HG02759 (cell line): ENCODE data around the gene DIPK1A.

Experiments used
- ATAC-seq: cut with Tn5 transposase; IDR thresholded peaks from one replicate; pipeline ENCODE4 v1.9.1; 2021; ENCODE audit warnings: mild to moderate bottlenecking, moderate library complexity; ENCODE audit not compliant: unreplicated experiment

Gene DIPK1A

DNA sequence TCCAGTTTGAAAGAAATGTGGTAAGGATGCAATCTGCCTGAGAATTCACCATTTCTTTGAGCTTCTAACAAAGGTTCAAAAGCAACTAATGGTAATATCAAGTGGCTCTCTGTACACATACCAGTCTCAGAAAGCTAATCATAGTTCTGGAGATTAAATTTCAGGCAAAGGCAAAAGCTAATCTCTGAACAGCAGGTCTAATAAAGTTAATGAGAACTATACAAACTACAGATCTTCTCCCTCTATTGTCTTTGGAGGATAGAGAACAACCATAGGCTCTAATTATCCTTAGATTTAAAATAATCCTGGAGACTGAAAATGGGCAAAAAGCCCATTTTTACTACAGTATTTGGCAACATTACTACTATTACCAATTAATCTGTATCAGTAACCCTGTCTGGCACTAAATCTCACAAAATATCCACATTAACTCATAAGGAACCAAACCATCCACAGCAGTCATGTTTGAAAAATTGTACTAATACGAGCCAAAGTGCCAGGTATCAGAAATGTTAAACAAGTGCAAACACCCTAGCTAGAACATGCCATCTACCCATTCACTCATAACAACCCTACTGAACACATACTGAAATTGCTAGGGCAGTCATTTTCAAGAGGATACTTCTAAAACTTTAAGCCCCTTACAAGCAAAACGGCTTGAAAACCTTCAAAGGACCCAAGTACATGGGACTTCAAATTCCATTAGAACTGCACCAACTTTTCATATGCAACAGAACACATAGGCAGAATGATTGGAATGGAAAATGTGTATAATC lies 4.8 kb downstream of the DIPK1A start:
- ATAC-seq, result no peak

DNA sequence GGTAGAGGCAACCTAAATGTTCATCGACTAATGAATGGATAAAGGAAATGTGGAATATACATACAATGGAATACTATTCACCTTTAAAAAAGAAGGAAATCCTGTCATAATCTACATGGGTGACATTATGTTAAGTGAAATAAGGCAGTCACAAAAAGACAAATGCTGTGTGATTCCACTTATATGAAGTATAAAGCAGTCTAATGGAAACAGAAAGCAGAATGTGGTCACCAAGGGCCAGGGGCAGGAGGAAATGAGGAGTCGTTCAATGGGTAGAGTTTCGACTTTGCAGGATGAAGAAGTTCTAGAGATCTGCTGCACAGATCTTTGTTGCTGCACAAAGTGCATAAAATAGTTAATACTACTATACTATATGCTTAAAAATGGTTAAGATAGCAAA lies 7.8 kb downstream of the DIPK1A start:
- peak; percentile 60 for ATAC-seq

DNA sequence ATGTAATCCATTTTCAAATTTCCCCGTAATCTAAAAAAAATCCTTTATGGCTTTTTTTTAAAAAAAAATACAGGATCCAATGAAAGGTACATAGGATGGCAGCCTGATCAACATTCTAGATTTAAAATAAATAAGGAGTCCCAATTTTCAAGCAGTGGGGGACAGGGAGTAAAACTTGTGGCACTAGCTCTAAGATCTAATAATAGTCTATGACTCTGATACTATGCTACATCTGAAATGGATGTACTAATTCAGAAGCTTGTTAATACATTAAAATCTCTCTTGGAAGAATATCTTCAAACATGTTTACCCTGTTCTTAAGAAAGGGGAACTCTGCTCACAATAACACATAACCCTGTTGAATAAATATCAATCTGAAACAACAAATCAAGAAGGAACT lies 8.5 kb downstream of the DIPK1A start:
- no peak for ATAC-seq

DNA sequence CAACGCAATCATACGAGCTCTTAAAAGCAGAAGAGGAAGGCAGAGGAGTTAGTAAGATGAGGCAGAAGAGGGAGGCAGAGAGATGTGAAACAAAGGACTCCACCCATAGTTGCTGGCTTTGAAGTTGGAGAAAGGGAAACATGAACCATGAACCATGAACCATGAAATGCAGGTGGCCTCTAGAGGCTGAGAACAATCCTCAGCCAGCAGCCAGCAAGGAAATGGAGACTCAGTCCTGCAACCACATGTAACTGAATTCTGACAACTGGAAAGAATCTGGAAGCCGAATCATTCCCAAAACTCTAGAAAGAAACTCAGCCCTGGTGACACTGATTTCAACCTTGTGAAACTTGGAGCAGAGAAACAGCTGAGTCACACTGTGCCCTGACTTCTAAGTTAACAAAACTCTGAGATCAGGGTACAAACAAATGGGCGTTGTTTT lies 10.1 kb downstream of the DIPK1A start:
- peak; percentile 74 for ATAC-seq

DNA sequence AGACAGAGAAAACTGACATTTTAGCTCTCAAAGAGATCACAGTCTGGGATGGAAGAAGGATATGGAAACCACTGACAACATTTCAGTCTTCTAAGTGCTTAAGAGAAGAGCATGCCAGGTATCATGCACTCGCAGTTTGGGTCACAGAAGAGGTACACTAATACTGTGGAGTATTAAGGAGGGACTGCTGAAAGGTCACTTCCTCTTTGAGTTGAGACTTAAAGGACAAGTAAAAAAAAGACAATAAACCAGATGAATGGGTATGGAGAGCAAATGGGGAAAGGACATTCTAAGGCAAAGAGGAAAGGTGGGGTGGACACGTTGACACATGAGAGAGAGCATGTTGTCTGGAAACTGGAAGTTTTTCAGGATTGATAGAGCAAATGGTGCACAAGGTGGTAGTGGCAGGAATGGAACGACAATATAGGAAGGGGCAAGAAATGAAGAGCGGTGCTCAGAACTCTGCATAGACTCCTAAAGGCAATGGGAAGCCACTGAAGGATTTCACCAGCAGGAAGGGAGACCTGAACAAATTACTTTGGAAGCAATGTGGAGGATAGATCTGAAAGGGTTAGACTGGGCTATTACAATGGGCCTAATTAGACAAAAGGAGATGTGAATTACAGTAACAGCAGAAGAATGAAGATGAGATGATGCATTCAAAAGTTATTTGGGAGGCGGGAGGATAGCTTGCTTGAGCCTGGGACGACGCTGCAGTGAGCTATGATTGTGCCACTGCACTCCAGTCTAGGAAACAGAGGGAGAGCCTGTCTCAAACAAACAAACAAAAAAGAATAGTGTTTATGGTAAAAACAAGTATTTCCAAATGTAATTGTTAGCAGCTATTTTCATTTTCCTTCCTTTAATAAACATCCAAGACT lies 11.1 kb downstream of the DIPK1A start:
- peak; percentile 37 for ATAC-seq

DNA sequence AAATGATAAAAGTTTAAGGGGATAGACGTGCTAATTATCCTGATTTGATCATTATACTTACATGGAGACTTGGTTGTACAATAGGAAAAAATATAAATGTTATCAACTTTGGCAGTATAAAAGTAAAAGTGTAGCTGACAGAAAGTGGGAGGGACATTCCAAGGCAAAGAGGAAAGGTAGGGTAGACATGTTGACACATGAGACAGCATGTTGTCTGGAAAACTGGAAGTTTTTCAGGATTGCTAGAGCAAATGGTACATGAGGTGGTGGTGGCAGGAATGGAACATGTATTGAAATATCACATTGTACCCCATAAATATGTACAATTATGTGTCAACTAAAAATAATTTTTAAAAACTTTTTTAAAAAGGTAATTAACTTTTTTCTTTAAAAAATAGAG lies 13.2 kb downstream of the DIPK1A start:
- ATAC-seq, result no peak

DNA sequence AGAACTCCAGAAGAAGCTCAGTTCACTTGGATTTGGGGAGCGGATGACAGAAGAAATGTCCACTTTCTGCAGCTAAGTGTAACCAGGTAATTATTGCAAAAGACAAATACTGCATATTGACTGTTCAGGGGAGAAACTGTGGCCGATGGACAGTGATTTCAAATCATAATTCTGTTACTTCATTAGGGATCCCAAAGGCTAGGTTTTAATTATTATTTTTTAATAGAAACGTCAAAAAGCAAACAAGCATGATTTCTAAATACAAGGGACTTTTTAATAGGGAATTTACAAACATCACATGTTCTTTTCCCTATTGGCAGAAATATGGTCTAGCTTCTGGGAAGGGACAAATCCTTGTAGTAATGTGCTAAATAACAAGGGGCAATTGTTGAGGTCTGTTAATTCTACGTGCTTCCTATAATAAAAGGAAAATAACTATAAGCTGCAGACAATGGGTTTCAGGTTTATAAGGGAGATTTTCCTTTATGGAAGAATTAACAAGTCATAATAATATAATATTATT lies 15.5 kb downstream of the DIPK1A start:
- ATAC-seq, result no peak

DNA sequence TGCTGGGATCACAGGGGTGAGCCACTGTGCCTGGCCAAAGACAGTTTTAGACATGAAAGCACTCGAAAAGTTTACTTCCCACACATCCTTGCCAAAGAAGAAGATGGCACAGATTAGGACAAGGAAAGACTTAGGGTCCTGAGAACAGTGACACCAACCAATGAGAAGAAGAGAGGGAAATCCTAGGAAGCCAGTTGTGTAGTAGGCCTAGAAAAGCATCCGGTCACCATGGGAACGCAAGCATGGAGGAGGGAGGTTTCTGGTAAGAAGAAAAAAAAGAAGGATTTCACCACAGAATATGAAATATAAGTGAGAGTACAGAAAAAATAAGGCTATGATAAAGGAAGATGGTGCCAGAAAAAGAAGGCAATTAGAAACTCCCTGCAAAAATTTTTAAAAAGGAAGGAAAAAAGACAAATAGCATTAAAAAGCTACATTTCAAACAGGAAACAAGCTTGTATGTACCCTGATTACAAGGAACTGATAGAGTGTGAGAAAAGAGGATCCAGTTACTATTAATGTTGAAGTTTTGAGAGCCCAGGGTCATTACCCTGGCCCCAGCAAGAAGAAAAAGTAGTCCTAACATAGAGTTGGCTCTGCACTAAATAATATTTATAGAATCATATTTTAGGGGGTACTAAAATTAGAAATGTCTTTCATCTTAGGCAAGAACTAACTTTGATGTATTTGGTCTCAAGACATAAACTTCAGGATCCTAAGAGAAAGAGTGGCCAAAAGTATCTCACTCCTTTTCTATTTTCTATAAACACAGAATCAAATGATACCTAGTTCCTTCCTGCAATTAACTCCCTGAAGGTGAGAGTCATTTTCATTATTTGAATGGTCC lies 16.1 kb downstream of the DIPK1A start:
- ATAC-seq, result peak; percentile 6

DNA sequence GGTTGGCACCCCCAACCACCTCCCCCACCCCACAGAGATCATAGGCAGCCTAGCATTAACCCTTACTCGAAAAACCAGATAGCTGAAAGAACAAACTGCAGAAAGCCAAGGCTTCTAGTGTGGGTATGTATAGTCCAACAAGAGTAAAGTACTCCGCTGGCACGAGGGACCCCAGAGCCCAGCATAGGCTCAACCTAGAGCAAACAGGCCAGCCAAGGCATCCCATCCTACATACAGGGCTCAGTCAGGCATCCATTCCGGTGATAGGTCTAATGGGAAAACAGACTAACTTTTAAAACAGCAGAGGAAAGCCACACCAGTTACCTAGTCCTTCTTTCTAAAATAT lies 17.8 kb downstream of the DIPK1A start:
- ATAC-seq, result no peak

DNA sequence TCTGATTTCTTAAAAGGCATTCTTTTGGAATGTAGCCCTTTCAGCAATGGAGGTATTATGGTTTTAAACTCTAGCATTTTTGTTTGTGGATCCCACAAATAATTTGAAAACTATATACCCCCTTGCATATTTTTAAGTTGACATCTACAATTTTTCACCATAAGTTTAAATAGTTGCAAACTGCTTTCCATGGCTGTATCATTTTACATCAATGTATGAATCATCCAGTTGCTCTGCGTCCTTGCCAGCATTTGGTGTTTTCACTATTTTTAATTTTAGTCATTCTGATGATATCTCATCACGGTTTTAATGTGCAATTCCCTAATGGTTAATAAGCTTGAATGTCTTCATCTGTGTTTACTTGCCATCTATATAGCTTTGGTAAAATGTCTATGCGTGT lies 20.7 kb downstream of the DIPK1A start:
- no peak for ATAC-seq

DNA sequence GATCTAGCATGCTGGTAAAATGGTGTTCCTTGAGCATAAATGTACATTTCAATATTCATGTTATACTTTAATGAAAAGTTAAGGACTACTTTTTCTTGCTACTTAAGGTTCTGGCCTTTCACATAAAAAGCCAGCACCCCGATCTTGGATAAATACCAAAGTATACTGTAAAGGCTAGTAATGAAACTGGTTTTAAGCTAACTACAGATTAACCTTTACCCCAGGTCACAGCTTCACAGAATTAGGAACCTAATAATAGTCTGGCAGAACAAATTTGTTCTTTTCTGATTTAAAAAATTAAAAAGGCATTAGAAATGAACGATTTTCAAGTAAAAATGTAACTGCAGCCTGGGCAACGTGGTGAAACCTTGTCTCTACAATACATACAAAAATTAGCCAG lies 23.5 kb downstream of the DIPK1A start:
- no peak for ATAC-seq

DNA sequence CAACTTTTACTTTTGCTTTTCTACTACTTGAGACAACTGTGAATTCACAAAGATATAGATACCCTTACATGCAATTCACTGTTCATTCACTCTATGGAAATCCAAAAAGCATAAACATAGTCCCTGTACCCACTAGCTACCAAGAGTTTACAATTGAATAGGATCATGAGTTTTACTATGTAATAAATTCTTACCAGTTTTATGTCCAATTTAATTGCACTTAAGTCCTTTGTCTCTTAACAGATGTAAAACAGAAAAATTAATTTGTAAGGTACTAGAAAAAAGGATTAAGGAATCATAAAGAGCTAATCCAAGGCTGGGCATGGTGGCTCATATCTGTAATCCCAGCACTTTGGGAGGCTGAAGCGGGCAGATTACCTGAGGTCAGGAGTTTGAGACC lies 24.4 kb downstream of the DIPK1A start:
- no peak for ATAC-seq

DNA sequence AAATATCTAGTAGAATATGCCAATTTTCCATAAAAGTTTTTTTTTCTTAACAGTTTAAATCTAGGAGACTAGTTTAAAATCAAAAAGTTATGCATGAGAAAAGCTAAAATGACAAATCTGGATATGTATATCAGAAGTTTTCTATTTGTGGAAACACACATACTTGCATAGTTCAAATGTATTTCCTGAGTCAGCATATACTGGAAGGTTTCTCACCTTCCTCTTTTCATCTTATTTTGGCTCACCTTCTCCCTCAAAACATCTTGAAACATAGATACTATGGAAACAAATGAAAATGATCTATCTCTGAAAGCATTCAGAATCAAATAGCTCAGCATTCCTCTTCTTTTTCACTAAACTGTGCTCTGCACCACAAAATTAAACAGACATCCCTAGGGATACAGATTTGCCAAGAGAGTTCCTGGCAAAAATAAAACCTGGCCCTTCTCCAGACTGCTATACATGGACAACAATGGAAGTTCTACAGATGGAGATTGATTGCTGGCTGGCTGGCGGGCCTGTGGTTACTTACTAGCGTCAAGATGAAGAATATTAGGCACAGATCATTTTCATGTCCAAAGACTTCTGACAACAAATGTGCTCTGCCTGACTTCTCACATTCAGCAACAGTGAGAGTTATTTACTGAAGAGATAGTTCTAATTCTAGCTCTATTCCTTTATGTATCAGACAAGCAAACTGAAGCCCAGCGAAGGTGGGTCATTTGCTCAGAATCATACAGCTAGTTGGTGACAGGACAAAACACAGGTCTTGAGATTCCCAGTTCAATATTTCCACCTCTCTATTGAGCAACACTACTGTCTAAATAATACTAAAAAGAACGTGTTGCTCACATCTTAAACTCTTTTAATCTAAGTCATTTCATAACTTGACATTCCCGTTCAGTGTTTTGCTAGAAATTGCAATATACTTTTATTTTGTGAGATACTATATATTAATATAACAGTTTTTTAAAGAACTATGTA lies 26.6 kb downstream of the DIPK1A start:
- no peak for ATAC-seq

DNA sequence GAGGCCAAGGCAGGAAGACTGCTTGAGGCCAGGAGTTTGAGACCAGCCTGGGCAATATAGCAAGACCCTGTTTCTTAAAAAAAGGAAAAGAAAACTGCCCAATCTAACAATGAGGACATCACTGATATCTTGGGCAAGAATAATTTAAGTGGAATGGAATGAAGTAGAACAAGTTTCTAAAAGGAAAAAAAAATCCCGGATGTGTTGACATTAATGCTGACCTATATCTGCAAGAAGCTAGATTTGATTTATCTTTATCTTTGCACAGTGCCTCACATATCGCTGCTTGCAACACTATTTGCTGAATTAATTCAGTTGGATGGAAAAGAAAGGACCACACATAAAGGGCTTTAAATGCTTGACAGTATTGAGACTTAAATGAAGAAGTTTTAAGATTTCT lies 27.8 kb downstream of the DIPK1A start:
- ATAC-seq, result no peak

DNA sequence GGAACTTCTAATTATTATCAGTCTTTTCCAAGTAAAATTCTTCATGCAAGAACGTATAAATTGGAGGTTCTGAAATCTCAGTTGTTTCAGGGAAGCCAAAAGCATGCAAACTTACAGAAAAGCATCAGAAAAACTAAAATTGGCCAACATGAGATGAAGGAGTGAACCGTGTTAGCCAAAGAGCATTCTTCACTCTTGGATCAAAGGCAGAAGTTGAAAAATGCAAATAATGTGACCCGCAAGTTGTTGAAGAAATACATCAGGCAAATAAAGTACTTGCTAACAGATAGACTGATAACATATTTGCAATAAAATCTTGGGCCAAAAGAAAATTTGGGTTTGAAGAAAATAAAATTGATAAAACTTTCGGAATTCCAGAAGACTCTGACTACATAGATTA lies 29.6 kb downstream of the DIPK1A start:
- no peak for ATAC-seq

DNA sequence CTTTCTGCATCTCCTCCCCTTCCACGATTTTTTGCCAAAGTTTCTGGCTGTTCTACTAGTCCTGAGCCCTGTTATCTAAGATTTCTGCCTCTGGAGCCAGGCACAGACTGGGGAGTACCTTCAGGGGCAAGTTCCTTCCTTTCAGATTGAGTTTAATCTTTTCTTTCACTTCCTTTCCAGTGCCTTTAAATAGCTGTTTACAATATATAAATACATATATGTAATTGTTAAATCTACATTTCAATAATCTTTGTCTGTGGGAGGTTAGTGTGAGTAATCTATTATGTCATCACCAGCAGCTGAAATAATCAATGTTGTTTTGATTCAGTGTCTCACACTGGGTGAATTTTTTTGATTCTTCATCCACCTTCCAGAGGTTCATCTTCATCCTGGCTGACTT lies 31.8 kb downstream of the DIPK1A start:
- peak; percentile 60 for ATAC-seq

DNA sequence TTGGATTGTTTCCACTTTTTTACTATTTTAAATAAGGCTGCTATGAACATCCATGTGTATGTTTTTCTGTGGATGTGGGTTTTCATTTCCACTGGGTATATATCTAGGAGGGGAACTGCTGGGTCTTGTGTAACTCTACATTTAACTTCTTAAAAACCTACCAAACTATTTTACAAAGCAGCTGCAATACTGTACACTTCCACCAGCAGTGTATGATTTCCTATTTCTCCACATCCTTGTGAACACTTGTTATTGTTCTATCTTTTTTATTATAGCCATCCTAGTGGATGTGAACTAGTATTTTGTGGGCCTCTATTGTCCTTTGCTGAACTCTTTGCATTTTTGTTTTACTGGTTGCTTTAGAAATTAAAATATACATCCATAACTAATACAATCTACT lies 33.4 kb downstream of the DIPK1A start:
- ATAC-seq, result no peak

DNA sequence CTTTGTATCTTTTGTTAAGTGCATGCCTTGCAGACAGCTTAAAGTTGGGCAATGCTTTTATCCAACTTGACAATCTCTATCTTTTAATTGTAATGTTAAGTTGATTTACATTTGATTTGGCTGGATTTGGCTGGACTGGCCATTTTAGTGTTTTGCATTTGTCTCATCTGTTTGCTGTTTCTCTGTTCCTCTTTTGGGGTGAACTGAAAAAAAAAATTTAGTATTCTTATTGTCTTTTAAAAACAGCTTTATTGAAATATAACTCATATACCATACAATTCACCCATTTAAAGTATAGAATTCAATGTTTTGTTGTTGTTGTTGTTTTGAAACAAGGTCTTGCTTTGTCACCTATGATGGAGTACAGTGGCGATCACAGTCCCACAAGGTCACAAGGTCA lies 34.4 kb downstream of the DIPK1A start:
- ATAC-seq, result no peak

DNA sequence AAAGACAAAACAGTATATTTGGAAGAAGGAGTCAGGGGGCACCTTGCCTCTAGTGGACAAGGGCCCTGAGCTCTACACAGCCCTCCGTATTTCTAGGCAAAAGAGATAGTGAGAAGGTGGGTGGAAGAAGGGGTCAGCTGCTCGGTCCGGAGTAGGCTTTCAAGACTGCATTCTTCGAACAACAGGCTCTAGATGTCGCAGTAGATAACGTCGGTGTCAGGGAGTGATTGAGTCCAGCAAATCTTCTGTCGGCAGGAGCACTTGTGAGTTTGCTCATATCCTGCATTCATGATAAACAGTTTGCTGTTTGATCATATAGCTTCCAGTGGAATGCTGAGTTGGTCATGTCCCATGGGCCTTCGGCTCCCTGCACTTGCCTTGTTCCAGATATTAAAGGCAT lies 36.8 kb downstream of the DIPK1A start:
- ATAC-seq, result no peak

DNA sequence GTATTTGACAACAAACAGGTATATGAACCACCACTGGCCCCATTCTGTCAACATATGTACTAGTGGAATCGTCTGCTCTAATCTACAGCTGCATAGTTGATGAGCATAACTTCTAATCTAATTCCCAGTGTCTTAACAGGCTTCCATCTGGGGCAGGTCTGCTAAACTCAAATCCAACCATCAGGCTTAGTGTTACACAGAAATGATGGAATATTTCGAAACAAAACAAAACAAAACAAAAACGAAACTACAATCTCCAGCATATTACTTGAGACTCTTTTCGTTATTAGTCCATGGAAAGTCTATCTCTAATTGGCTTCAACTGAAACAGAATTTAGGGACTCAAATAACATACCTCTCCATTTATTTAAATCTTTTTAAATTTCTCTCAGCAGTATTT lies 37.6 kb downstream of the DIPK1A start:
- ATAC-seq, result no peak
